Chondrocyte (in vitro differentiated cells): Measurements from ENCODE around the gene PHOSPHO1. TPM values are rescaled to one million over a fixed set of nuclear protein-coding genes. Genes with fewer than 3 reads are reported as not detected.

Experiments
- DNase-seq: peaks from one replicate; pipeline ENCODE4 v3.0.0; 2021; ENCODE audit warnings: mixed read lengths, low spot score
- H3K27ac Mint-ChIP-seq: one replicate; pipeline ENCODE4 v1.8.0; 2021; ENCODE audit warnings: mild to moderate bottlenecking, moderate library complexity, mixed read lengths; ENCODE audit not compliant: unreplicated experiment
- H3K27me3 Mint-ChIP-seq: 2 replicates; pipeline ENCODE4 v1.8.0; 2021; ENCODE audit warnings: low read depth, mixed read lengths
- H3K36me3 Mint-ChIP-seq: 2 replicates; pipeline ENCODE4 v1.8.0; 2021; ENCODE audit warnings: low read depth, mixed read lengths
- H3K4me1 Mint-ChIP-seq: 2 replicates; pipeline ENCODE4 v1.8.0; 2021; ENCODE audit warnings: low read depth, mild to moderate bottlenecking, mixed read lengths
- H3K4me3 Mint-ChIP-seq: one replicate; pipeline ENCODE4 v1.8.0; 2021; ENCODE audit warnings: mild to moderate bottlenecking, moderate library complexity, mixed read lengths; ENCODE audit not compliant: unreplicated experiment
- H3K9me3 Mint-ChIP-seq: 2 replicates; pipeline ENCODE4 v1.8.0; 2021; ENCODE audit warnings: low read depth, mixed read lengths
- CTCF ChIP-seq: fragments of 200-600 bp; sonication (generic); IDR thresholded peaks from 2 replicates; pipeline ENCODE4 v1.5.0; 2021; ENCODE audit warnings: antibody characterized with exemption, mild to moderate bottlenecking, moderate library complexity
- total RNA-seq: library from RNA; stranded (reverse); gene quantifications from 3 replicates; pipeline ENCODE4 v1.2.1, GENCODE V29; 2021

The PHOSPHO1 gene
- total RNA-seq, 1 donor from 2014 or later = not detected

GRCh38 chr17:49259663-49260010 is 29.1 kb upstream of the PHOSPHO1 start:
- H3K27me3 Mint-ChIP-seq = no peaks in the 10 kb centered on the region
- no peaks in the 10 kb centered on the region for H3K36me3 Mint-ChIP-seq
- no peak for TF ChIP-seq CTCF
- peak overlapping the region; percentile 73 for H3K4me3 Mint-ChIP-seq
- H3K4me1 Mint-ChIP-seq = peaks cover 17% of the 10 kb centered on the region
- H3K9me3 Mint-ChIP-seq = no peaks in the 10 kb centered on the region
- H3K27ac Mint-ChIP-seq = peak overlapping the region; percentile 90
- DNase-seq = no peak

- no peak for DNase-seq
- H3K4me3 Mint-ChIP-seq = no peak overlapping the region
- no peaks in the 10 kb centered on the region for H3K27me3 Mint-ChIP-seq
- no peak overlapping the region for H3K27ac Mint-ChIP-seq
- peaks cover 16% of the 10 kb centered on the region for H3K4me1 Mint-ChIP-seq
- H3K9me3 Mint-ChIP-seq = no peaks in the 10 kb centered on the region
- no peaks in the 10 kb centered on the region for H3K36me3 Mint-ChIP-seq
- no peak for TF ChIP-seq CTCF
Observed at GRCh38 chr17:49258394-49258793, 27.8 kb upstream of the PHOSPHO1 start.

GRCh38 chr17:49255125-49255524 is 24.5 kb upstream of the PHOSPHO1 start:
- Mint-ChIP-seq H3K4me3 (no peak overlapping the region), H3K36me3 (no peaks in the 10 kb centered on the region), H3K4me1 (peaks cover 4% of the 10 kb centered on the region), H3K27me3 (no peaks in the 10 kb centered on the region), H3K9me3 (no peaks in the 10 kb centered on the region), H3K27ac (no peak overlapping the region)
- TF ChIP-seq CTCF = no peak
- DNase-seq = no peak

- Mint-ChIP-seq H3K9me3 (no peaks in the 10 kb centered on the region), H3K4me3 (no peak overlapping the region), H3K27me3 (no peaks in the 10 kb centered on the region), H3K36me3 (no peaks in the 10 kb centered on the region), H3K4me1 (peaks cover 11% of the 10 kb centered on the region), H3K27ac (no peak overlapping the region)
- DNase-seq = no peak
- no peak for TF ChIP-seq CTCF
Observed at GRCh38 chr17:49254066-49254465, 23.5 kb upstream of the PHOSPHO1 start.

- DNase-seq = no peak
- no peak for TF ChIP-seq CTCF
- H3K4me3 Mint-ChIP-seq = no peak overlapping the region
Observed at GRCh38 chr17:49252148-49252695, 21.6 kb upstream of the PHOSPHO1 start.

More at GRCh38 chr17:49252148-49252695, 21.6 kb upstream of the PHOSPHO1 start:
- Mint-ChIP-seq H3K9me3 (no peaks in the 10 kb centered on the region), H3K4me1 (peaks cover 11% of the 10 kb centered on the region), H3K27ac (no peak overlapping the region), H3K27me3 (no peaks in the 10 kb centered on the region), H3K36me3 (no peaks in the 10 kb centered on the region)
